HFF-Myc (cell line): ENCODE results near the gene GSK3B.
"Not testable (repeated sequence)": the region's sequence is repeated elsewhere in the genome, so short reads cannot be mapped to it uniquely, and the experiment has no call there.

Experiments used
- DNase-seq: peaks from one replicate; pipeline ENCODE4 v3.0.0-alpha.2; 2011; ENCODE audit warnings: low read depth; ENCODE audit errors: extremely low read depth
- H3K4me3 ChIP-seq: replicated peaks from 2 replicates; pipeline ENCODE4 v1.5.1; 2011; ENCODE audit warnings: low read depth, mild to moderate bottlenecking, control low read depth, low read length
- TF ChIP-seq, protein P1 (sequence below): IDR thresholded peaks from 2 replicates; pipeline ENCODE4 v1.5.1; 2012; ENCODE audit warnings: mild to moderate bottlenecking, low read depth, low read length, control low read depth; ENCODE audit errors: missing control alignments

The GSK3B gene

DNA sequence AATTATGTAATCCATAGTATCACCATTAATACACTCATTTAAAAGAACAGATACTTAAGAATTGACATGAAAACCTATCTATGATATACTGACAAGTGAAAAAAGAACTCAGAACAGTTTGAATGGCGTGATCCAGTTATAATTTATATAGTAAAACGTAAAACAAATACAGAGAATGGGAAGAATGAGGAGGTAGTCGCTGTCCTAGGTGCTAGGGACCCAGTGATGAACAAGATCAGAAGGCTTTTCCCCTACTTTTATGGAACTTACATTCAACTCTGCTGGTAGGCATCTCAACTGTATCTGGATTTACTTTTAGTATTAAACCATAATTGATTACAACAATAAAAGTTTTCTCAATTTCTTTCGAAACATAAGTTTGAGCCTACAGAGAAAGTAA, 31.8 kb downstream of the GSK3B start:
- TF ChIP-seq, protein P1, sequence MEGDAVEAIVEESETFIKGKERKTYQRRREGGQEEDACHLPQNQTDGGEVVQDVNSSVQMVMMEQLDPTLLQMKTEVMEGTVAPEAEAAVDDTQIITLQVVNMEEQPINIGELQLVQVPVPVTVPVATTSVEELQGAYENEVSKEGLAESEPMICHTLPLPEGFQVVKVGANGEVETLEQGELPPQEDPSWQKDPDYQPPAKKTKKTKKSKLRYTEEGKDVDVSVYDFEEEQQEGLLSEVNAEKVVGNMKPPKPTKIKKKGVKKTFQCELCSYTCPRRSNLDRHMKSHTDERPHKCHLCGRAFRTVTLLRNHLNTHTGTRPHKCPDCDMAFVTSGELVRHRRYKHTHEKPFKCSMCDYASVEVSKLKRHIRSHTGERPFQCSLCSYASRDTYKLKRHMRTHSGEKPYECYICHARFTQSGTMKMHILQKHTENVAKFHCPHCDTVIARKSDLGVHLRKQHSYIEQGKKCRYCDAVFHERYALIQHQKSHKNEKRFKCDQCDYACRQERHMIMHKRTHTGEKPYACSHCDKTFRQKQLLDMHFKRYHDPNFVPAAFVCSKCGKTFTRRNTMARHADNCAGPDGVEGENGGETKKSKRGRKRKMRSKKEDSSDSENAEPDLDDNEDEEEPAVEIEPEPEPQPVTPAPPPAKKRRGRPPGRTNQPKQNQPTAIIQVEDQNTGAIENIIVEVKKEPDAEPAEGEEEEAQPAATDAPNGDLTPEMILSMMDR: no peak
- no peak for DNase-seq
- H3K4me3 ChIP-seq: no peak overlapping the region

DNA sequence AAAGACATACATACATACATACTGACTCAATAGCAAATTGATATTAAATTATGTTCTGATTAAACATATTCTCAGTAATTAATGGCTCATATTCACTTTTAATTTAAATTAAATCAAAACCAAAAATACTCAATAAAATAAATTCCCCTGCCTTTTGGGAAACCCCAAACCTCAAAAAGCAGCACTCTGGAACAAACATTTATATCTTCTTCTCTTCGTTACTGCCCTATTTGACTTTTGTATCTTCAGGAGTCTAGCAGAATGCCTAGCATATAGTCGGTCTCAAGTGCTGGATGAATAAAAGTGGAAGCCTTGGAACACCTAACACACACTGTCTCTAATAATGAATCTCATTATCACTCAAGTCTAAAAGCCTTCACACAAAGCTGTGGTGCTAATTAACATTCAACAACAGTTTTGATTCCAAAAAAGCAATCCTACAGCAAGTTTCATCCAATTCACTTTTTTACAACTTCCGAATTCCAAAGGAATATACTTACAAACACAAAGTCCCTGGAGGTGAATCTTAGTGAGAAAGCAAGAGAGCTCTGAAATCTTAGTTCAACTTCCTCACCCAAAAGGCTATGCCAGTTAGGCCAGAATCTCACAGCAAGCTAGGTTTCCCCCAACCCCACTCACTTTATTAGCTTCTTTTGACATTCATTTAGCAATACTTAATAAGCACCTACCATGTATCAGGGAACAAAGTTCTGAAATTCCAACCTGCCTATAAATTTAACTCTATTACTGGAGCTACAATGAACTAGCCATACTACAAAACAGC, 35.0 kb downstream of the GSK3B start:
- DNase-seq: no peak
- TF ChIP-seq, protein P1: no peak

DNA sequence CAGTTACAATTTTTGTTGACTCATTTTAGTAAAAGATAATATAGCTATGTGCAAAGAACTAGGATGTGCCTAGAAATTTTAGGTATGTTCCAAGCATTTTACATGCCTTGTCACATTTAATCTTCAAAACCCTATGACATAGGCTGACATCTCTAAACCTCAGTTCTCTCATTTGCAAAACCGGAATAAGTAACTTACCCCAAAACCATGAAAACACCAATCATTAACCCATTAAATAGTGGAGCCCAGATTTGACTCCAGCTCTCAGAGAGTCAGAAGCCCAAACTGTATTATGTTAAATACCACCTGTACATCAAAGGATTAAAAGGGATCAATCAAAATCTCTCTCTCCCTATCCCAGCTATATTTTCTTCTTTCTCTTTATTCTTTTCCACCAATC, 36.6 kb downstream of the GSK3B start:
- no peak for DNase-seq
- TF ChIP-seq, protein P1: no peak
- H3K4me3 ChIP-seq: no peak overlapping the region

More for the DNA sequence above, 35.0 kb downstream of the GSK3B start:
- H3K4me3 ChIP-seq: no peak overlapping the region

DNA sequence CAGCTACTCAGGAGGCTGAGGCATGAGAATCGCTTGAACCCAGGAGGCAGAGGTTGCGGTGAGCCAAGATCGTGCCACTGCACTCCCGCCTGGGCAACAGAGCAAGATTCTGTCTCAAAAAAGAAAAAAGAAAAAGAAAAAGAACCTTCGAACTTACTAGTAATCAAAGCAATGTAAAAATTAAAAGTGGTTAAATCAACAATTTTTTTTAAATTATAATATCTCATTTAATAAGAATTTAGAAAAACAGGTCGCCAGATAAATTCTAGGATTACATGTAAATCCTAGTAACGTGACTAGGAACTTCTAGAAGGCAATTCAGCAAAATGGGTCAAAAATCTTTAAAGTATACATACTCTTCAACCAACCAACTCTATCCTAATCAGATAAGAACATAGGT, 37.2 kb downstream of the GSK3B start:
- DNase-seq: no peak
- TF ChIP-seq, protein P1: no peak
- no peak overlapping the region for H3K4me3 ChIP-seq

DNA sequence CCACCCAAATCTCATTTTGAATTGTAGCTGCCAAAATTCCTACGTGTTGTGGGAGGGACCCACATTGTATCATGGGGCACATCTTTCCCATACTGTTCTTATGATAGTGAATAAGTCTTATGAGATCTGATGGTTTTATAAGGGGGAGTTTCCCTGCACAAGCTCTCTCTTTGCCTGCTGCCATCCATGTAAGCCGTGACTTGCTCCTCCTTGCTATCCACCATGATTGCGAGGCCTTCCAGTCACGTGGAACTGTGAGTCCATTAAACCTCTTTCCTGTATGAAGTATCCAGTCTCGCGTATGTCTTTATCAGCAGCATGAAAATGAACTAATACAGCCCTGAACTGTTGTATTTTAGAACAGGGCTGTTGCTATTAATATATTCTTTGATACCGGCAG, 40.6 kb downstream of the GSK3B start:
- DNase-seq: not testable (repeated sequence)

DNA sequence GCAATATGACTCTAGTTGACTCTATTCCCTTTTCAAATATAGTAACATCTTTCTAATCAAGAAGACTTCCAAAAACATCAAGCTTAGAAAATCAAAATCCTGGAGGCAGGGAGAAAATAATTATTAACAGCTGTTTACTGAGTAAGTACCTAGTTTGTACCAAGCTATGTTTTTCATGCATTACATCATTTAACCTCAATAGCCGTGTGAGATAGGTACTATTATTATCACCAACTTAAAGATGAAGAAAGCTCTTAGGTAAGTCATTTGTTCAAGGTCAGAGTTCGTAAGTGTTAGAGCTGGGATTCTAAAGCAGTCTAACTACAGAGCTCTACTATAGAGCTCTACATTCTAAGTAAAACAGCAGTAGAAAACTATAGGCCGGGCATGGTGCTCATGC, 41.6 kb downstream of the GSK3B start:
- DNase-seq: no peak
- no peak overlapping the region for H3K4me3 ChIP-seq
- TF ChIP-seq, protein P1: no peak

More for the DNA sequence above, 40.6 kb downstream of the GSK3B start:
- H3K4me3 ChIP-seq: not testable (repeated sequence)

DNA sequence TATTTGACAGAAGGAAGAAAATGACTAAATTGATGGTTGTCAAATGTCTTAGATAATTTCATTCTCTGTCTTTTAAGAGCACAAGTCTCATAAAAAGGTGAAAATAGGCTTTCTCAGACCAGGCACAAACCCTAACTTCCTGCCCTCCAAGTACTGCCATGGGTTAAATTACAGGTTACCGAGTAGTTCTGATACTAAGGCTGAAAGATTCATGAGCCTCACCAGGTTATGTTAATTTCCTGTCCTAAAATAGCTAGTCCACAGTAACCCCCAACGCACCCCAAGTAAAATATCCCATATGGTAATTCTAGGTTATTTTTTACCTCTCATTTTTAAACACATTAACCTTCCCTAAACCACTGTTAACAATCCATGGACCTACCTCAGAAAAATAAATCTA, 42.0 kb downstream of the GSK3B start:
- TF ChIP-seq, protein P1: no peak
- H3K4me3 ChIP-seq: no peak overlapping the region
- DNase-seq: no peak

DNA sequence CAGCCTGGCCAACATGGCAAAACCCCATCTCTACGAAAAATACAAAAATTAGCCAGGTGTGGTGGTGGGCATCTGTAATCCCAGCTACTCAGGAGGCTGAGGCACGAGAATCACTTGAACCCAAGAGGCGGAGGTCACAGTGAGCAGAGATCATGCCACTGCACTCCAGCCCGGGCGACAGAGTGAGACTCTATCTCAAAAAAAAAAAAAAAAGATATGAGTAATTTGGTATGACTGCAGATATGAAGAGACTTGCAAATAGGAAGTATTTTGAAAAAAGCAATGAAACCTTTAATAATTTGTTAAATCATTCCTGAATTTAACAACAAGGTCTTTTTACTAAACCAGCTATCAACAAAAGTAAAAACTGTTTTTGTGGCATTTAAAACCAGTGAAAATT, 42.7 kb downstream of the GSK3B start:
- H3K4me3 ChIP-seq, DNase-seq: not testable (repeated sequence)
